Measurements from ENCODE around the gene FIGNL1. TPM values are rescaled to one million over a fixed set of nuclear protein-coding genes. Genes with fewer than 3 reads are reported as not detected.

FIGNL1 gene
- total and polyA plus RNA-seq, 2 of the 4 experiments (the other 2 are of a cell fraction) = 8.2 to 27.1 TPM

DNA sequence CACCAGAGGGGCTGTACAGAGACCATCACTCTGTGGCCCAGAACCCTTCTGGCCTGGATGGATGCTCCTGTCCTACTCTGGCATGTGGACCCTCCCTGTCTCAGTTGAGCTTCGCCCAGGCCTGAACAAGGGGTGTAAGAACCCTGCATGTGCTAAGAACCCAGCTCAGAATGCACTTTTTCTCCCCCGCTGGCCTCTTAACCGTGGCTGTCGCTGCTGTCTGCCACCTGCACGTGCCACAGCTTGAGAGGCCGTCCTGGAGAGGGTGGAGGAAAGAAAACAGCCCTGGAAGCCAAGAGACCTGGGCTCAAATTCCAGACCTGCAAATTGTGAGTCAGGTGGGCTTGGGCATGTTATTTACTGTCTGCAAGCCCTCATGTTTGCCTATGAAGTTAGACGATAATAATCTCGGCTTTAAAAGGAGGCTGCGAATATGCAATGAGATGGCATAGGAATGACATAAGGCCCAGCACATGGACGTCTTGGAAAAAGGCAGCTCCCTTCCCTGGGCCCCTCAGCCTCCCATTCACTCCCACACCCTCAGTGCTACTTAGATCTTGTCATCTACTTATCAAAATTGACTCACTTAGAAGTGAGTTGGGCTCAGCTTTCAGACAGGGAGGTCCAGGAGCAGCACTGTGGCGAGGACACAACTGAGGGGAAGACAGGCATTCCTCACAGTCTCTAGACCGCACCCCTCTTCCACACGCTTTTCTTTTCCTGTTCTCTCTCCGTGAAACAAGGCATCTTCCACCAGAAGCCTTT lies 31.4 kb downstream of the FIGNL1 start:
- no peak for ATAC-seq (ENCODE audit: low read depth)
- intact Hi-C loops (cut with micrococcal nuclease) = loop anchor here (1.0 kb wide), 2 partner anchors 276 to 326 kb away; no protein-coding TSS in a partner anchor
- in situ Hi-C loops (cut with MboI; ENCODE audit: low sequenced_read_pairs) = no loop called here

More for the DNA sequence above, 31.4 kb downstream of the FIGNL1 start:
- no peak overlapping the region for H3K9ac ChIP-seq (ENCODE audit: low read depth, low read length)
- ChIA-PET CTCF (interaction anchor here (0.6 to 1.7 kb wide), 7 partner anchors 9 to 742 kb away, joined by 3 to 8 read pairs (median 4); no protein-coding TSS in a partner anchor), POLR2A (ENCODE audit: unreplicated experiment) (no interaction called here)
- no TSS peak for BruUV-seq (replicated peaks)
- no peak overlapping the region for H2BK20ac ChIP-seq (ENCODE audit: low read depth, low read length)
- no peak overlapping the region for H3K4me2 ChIP-seq (ENCODE audit: low read depth, low read length)
- H4K5ac ChIP-seq (ENCODE audit: low read depth, low read length) = no peak overlapping the region
- H3K14ac ChIP-seq (replicated peaks; ENCODE audit: low read depth, low read length) = no peak overlapping the region
- no peaks in the 10 kb centered on the region for H3K36me3 ChIP-seq (ENCODE audit: control insufficient read depth, insufficient read depth, low read length)
- peaks cover 3% of the 10 kb centered on the region for H3K27me3 ChIP-seq (ENCODE audit: control insufficient read depth, insufficient read depth, low read length)
- TF ChIP-seq SMC3 (IDR thresholded peaks at IDR 0.05; ENCODE audit: low read depth, low read length) = no peak
- TF ChIP-seq MAFK (IDR thresholded peaks at IDR 0.05; ENCODE audit: low read depth, low read length) = no peak
- TF ChIP-seq, protein P1, sequence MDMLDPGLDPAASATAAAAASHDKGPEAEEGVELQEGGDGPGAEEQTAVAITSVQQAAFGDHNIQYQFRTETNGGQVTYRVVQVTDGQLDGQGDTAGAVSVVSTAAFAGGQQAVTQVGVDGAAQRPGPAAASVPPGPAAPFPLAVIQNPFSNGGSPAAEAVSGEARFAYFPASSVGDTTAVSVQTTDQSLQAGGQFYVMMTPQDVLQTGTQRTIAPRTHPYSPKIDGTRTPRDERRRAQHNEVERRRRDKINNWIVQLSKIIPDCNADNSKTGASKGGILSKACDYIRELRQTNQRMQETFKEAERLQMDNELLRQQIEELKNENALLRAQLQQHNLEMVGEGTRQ (IDR thresholded peaks at IDR 0.05; ENCODE audit: low read depth, low read length) = no peak
- no peak for TF ChIP-seq RCOR1 (IDR thresholded peaks at IDR 0.05; ENCODE audit: insufficient replicate concordance, low read length)
- no peak for TF ChIP-seq NFE2L2 (IDR thresholded peaks at IDR 0.05; ENCODE audit: low read depth, low read length)
- no peak for TF ChIP-seq CHD1 (IDR thresholded peaks at IDR 0.05; ENCODE audit: low read depth, low read length)
- TF ChIP-seq, protein P2, sequence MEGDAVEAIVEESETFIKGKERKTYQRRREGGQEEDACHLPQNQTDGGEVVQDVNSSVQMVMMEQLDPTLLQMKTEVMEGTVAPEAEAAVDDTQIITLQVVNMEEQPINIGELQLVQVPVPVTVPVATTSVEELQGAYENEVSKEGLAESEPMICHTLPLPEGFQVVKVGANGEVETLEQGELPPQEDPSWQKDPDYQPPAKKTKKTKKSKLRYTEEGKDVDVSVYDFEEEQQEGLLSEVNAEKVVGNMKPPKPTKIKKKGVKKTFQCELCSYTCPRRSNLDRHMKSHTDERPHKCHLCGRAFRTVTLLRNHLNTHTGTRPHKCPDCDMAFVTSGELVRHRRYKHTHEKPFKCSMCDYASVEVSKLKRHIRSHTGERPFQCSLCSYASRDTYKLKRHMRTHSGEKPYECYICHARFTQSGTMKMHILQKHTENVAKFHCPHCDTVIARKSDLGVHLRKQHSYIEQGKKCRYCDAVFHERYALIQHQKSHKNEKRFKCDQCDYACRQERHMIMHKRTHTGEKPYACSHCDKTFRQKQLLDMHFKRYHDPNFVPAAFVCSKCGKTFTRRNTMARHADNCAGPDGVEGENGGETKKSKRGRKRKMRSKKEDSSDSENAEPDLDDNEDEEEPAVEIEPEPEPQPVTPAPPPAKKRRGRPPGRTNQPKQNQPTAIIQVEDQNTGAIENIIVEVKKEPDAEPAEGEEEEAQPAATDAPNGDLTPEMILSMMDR (conservative IDR thresholded peaks at IDR 0.05; ENCODE audit: low read depth, low read length) = no peak
- no peak for TF ChIP-seq POLR2A (IDR thresholded peaks at IDR 0.05; ENCODE audit: low read depth, low read length)
- no peak for TF ChIP-seq MXI1 (IDR thresholded peaks at IDR 0.05; ENCODE audit: borderline replicate concordance, low read depth, low read length)
- no peak for TF ChIP-seq CEBPB (IDR thresholded peaks at IDR 0.05; ENCODE audit: low read depth, low read length)
- no peak for TF ChIP-seq BHLHE40 (IDR thresholded peaks at IDR 0.05; ENCODE audit: low read depth, low read length)
- no peak for TF ChIP-seq FOS (IDR thresholded peaks at IDR 0.05; ENCODE audit: low read depth, low read length)
- no peaks in the 10 kb centered on the region for H3K79me1 ChIP-seq (ENCODE audit: low read depth in 1 of 2, low read length in 2 of 2)
- no peak overlapping the region for H3K56ac ChIP-seq (ENCODE audit: extremely low read depth, insufficient read depth, low read length)
- no peaks in the 10 kb centered on the region for H3K4me1 ChIP-seq (ENCODE audit: control insufficient read depth, insufficient read depth, low read length)
- H2AK5ac ChIP-seq (ENCODE audit: low read depth, low read length) = no peak overlapping the region
- no peak overlapping the region for H2BK120ac ChIP-seq (ENCODE audit: low read depth, low read length)
- H4K91ac ChIP-seq (ENCODE audit: insufficient read depth, low read depth, low read length) = no peak overlapping the region
- DNase-seq = no peak
- H3K23ac ChIP-seq (ENCODE audit: low read depth, low read length) = no peak overlapping the region
- no peak overlapping the region for H2BK5ac ChIP-seq (ENCODE audit: low read depth, low read length, poor library complexity, severe bottlenecking)
- no peak overlapping the region for H4K8ac ChIP-seq (ENCODE audit: low read depth in 2 of 2, low read length in 2 of 2)
- no peaks in the 10 kb centered on the region for H3K9me3 ChIP-seq (ENCODE audit: control insufficient read depth, insufficient read depth, low read length)
- WGBS, 2 experiments (ENCODE audit: extremely low coverage in 2 of 2, insufficient read length in 1 of 2) = 83% methylated on average over 2 of the region's 14 CpGs; no CpG with 5 or more reads in 1 of the 2 experiments
- no peak overlapping the region for H3K4me3 ChIP-seq (ENCODE audit: insufficient read depth, low read depth, low read length)
- dilution Hi-C loops (cut with HindIII; ENCODE audit: low sequenced_read_pairs, unreplicated experiment) = no loop called here
- no peaks in the 10 kb centered on the region for H3K9me1 ChIP-seq (ENCODE audit: insufficient read depth, low read length)
- H3K4ac ChIP-seq (ENCODE audit: low read depth, low read length) = no peak overlapping the region
- H2AFZ ChIP-seq (replicated peaks; ENCODE audit: low read length, poor library complexity) = no peak overlapping the region
- H3K27ac ChIP-seq (ENCODE audit: insufficient read depth, low read length) = no peak overlapping the region
- H3K18ac ChIP-seq (ENCODE audit: low read depth, low read length) = no peak overlapping the region
- no peaks in the 10 kb centered on the region for H4K20me1 ChIP-seq (ENCODE audit: insufficient read depth, low read length)
- H2AK9ac ChIP-seq (replicated peaks; ENCODE audit: low read depth, low read length, poor library complexity) = peak overlapping the region; percentile 18
- no peak overlapping the region for H2BK15ac ChIP-seq (ENCODE audit: low read depth, low read length)
